ENCODE data around the gene NXN.
"Not testable (repeated sequence)": the region's sequence is repeated elsewhere in the genome, so short reads cannot be mapped to it uniquely, and the experiment has no call there.

Gene NXN

DNA sequence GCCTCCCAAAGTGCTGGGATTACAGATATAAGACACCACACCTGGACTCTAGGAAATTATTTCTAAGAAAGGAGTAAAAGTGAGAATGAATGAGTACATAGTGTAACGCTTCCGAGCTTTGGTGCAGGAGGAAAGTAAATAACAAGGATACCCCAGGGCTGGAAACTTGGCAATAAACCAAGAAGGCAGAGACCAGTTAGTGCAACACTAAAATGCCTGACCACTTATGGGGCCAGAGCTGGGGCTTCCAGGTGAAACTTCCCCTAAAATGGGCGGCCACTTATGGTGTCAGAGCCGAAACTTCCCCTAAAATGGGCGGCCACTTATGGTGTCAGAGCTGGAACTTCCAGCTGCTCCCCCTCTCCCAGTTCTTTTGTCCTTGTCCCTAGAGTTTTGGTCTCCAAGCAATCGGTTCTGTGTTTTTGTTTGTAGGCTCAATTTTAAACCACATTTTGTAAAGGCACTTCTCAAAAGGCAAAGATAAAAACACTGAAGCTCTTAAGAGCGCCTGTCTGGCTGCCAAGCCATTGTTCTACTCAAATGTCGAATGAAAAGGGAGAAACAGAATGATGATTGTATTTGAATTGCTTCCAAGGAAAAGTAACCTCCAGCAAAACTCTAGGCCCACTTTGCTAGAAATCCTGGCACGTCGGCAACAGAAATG is 63.9 kb downstream of the NXN start:
- DNase-seq: no peak

DNA sequence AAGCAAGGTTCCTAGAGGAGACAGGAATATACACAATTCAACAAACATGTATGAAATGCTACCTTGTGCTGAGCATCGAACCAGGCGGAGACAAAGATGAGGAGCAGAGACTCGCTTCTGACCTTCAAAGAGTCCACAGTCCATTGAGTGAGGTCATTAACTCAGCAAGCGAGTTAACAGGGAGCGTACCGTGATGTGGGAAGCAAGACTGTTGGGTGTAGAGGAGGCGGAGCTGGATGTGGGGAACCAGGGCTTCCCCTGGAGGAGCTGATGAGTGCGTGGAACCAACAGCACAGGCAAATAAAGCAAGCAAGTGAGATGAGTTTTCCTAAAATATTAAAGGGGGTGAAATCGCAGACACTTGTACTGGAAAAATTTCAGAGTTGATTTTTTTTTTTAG is 65.0 kb downstream of the NXN start:
- DNase-seq: no peak

DNA sequence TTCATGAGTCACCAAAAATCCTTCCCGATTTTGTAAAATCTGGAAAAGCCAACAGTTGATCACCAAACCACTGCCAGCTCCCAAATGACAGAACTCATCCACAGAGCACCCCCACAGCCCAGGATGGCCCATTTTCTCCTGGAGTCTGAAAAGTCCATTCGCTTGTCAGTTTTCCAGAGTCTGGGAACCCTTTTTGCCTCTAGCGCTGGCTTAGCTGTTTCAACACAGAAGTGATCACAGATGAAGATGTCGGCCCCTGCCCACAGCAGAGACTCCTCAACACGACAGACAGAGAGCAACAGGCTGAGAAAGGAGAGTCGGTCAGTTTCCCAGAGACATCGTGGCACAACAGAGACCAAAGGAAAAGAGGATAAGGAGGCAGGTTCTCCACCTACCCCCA is 66.4 kb downstream of the NXN start:
- no peak for DNase-seq

DNA sequence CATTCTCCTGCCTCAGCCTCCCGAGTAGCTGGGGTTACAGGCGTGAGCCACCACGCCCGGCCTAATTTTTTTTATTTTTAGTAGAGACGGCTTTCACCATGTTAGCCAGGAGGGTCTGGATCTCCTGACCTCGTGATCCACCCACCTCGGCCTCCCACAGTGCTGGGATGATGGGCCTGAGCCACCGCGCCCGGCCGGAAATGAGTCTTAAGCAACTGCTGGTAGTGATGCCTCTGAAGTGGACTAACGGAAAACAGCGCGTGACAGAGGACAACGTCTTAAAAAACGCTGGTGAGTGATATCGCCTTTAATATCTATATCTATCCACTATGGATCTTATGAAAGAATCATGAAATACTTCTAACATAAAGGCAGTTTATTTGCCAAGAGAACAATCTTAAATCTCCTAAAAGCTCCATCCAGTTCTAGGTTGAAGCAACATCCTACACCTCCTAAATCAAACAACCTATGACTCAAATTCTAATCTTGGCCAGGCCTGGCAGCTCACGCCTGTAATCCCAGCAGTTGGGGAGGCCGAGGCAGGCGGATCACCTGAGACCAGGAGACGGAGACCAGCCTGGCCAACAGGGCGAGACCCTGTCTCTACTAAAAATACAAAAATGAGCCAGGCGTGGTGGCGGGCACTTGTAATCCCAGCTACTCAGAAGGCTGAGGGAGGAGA is 69.8 kb downstream of the NXN start:
- DNase-seq: no peak

DNA sequence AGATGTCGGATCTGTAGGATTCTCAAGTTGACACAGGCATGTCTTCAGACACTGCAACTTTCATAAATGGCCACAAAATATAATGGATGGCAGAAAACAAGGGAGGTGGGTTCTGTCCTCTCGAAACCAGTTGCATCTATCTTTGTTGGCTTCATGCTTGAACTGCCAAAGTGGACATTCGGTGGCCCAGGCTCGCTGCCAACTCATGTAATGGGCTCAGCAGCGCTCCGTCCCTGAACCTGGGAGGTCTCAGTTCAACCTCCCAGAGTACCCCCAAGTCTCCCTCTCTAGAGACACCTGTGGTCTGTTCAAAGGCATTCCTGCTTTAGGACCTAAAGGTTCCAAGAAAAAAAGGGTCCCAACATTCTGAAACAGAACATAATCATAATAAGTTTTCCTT is 71.9 kb downstream of the NXN start:
- DNase-seq: no peak

DNA sequence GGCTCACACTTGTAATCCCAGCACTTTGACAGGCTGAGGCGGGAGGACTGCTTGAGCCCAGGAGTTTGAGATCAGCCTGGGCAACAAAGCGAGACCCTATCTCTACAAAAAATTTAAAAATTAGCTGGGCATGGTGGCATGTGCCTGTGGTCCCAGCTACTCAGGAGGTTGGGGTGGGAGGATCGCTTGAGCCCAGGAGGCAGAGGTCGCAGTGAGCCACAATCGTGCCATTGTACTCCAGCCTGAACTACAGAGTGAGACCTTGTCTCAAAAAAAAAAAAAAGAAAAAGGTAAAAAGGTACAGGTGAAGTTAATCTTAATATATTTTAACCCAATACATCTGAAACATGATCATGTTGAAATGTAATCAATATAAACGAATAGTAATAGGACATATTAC is 73.9 kb downstream of the NXN start:
- DNase-seq: not testable (repeated sequence)

DNA sequence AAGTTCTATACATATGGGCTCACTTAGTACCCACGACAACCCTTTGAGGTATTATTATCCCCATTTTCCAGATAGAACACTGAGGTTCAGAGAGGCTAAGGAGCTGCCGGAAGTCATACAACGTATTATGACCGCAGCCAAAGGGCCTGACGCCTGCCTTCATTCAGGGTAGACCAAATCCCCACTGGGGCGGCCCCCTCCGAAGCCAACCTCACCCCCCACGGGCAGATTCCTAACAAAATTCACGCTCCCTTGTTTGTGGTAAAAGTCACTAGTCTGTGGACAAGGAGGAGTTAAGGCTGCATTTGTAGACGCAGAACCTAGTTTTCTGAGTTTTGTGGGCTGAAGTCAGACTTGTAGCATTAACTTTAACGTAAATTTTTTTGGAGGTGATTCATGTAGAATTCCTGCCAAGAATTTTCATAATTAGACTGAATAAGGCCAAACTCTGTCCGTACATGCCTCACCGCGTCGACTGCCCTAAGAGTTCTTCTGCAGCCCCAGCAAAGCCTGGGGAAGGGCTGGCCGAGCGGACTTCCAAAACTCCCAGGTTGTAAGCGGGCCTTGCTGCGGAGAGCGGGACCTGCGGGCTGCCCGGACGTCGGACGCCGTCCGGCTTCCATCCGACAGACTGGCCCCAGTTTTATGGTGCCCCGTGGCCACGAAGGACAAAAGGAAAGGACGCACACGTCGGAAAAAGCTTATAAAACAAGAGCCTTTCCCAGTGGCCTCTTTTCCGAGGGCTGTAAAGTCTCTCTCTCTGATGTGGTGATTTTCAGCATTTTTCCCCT is 75.7 kb downstream of the NXN start:
- no peak for DNase-seq

DNA sequence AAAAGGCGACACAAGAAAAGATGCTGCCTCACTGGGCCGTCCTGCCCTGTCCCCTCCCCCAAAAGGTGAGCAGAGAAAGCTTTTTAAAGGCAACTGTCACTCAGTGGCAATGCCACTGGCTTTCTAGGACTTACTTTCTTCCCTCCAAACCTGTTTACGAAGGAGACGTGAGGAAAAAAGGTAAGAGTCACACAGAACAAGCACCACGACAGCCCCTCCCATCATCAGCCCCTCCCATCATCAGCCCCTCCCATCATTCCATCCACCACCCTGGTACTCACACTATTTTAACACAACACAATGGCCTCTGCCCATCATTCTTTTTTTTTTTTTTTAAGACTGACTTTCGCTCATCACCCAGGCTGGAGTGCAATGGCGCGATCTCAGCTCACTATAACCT is 77.1 kb downstream of the NXN start:
- DNase-seq: no peak

DNA sequence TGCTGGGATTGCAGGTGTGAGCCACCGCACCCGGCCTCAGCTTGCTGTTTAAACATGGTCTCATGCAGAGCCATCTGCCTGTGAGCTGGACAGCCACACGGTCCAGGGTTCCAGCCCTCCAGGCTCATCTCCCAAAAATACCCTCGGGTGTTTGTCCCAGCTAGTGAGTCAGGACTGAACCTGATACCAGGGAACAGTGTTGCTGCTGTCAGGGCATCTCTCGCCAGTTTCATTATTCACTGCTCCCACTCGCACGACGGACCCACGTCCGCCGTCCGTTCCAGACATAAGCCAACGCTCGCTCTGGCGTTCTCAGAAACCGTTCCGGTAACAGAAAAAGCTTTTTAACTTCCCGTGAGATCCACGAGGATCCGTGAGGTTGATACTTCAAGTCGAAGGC is 77.6 kb downstream of the NXN start:
- DNase-seq: no peak

DNA sequence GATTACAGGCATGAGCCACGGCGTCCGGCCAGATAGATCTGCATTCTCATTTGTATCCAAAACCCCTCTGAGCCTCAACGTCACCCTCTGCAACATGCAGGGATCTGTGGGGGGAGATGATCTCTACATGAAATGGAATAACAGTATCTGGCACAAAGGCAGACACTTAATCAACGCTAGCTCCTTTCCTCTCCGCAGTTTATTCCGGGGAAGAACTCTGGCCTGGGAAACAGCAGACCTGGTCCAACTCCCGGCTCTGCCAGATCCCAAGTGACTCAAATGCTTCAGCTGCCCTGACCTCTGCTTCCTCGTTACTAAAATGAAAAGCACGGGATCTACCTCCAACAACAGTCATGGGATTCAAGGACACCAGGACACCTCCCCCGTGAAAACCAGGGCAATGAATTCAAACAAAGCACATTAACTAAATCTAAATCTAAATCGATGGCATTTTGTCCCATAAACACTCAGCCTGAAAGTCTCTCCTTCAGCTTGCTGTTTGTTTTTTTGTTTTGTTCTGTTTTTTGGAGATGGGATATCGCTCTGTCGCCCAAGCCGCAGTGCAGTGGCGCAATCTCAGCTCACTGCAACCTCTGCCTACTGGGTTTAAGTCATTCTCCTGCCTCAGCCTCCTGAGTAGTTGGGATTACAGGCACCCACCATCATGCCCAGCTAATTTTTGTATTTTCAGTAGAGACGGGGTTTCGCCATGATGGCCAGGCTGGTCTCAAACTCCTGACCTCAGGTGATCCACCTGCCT is 78.2 kb downstream of the NXN start:
- no peak for DNase-seq

DNA sequence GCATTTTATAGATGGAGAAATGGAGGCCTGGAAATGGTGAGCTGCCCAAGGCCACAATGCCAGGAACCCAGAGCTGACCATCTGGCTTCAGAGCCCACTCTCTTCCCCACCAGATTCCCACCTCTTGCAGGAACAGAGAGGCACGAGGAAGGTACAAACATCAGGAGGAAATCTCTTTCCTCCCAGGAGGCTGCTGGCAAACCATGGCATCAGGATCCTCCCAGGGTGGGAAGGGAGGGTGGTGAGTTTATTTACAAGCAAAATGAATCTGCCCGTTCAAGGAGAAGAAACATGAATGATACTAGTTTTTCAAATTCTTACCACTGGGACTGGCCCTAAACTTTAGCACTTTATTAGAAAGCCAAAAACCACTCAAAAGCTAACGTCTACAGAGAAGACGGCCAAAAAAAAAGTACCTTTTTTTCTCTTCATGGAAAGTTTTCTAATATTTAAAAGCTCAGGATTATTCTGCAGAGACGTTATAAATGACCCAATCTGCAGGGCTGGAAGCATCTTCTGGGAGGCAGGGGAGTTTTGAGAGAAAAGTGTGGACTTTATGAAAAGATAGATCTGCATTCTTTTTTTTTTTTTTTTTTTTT is 79.1 kb downstream of the NXN start:
- DNase-seq: no peak

DNA sequence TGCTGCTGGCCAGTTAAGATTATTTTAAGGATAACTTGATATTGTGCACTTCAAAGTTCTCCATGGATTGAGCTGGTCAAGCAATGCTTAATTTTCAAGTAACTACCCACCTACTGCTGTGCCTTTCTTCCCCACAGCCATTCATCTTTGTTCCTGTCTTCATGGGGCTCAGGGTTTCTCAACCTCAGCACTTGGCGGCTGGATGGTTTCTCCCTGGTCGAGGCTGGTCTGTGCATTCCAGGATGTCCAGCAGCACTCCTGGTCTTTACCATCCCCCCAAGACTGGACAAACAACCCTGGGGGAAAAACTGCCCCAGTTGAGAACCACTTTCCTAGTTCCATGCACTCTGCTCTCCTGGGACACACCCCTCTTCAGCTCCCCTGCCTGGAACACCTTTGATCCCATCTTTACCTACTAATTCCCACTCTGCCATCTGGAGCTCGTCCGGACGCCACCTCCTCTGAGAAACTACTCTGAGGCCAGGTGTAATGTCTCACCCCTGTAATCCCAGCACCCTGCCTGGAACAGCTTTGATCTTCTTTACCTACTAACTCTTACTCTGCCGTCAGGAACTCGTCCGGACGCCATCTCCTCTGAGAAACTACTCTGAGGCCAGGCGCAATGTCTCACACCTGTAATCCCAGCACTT is 81.5 kb downstream of the NXN start:
- no peak for DNase-seq

DNA sequence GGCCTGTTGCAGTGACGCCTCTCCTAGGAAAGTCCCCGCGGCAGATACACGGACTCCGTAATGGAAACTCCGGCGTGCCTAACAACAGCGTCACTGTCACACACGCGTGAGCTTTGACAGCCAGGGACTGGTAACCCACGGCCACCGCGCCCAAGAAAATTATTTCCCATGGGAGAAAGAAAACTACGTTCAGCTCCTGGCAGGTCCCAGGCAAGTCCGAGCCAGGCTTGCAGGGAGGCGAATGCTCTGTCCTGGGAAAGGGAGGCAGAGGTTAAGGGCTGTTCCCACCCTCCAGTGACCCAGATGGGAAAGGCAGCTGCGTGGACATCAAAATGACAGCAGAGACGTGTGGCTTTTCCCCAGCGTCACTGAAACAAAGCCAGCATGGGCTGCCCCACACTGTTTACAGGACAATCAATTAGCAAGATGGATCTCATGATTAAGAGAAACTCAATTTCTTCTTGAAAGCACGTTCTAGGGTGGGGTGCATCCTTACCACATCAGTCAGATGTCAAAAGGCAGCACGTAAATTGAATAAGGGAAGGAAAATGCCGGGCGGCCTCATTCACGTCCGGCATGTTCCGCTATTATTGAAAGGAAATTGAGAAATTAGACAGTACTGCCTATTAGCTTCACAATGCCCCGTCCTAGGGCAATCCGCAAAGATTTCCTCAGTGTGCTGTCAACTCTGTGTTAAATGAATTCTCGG is 82.5 kb downstream of the NXN start:
- no peak for DNase-seq

DNA sequence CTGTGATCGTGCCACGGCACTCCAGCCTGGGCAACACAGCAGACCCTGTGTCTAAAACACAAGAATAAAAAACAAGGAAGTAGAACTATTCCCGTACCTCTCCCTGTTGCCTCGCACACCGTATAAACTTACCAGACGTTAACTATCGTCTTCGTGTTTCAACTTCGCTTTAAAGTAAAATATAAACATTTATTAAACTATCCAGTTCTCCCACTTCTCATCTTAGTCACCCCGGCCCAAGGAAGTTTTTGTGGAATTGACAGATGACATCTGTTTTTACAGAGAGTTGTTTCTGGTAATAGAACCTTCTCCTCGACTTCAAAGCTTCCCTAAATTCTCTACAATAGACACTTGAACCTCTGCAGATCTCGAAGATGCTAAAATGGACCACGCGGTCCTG is 83.1 kb downstream of the NXN start:
- no peak for DNase-seq

DNA sequence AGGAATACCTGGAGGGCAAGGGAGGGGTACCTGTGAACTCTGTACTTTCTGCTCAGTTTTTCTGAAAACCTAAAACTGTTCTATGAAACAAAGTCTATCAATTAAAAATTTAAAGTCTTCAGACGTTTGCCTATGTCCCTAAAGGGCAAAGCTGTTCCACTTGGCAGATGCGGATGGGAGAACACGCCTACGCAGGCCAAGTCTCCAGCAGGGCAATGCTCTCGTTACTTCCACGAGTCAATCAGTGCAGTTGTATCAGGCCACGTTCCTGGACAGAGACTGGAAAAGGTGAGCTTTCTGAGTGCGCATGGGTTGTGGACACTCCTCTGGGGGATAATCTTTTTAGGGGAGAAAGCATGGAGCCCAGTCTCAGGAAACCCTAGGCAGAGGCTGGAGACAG is 86.6 kb downstream of the NXN start:
- DNase-seq: no peak

DNA sequence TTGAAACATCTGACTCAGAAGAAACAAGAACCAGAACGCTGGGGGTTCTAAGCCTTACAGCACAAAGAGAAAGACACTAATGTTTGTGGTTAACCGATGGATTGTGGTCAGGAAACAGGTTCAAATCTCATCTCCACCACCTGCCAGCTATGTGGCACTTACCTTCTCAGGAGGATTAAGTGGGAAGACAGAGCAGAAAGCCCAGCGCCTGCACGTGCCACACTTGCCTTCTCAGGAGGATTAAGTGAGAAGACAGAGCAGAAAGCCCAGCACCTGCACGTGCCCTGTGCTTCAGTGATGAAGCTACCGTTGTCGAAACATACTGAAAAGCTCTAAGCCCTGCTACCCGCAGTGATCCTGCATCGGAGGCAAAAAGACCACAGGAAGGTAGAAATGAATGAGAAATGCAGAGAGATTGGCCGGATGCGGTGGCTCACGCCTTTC is 90.6 kb downstream of the NXN start:
- DNase-seq: no peak

DNA sequence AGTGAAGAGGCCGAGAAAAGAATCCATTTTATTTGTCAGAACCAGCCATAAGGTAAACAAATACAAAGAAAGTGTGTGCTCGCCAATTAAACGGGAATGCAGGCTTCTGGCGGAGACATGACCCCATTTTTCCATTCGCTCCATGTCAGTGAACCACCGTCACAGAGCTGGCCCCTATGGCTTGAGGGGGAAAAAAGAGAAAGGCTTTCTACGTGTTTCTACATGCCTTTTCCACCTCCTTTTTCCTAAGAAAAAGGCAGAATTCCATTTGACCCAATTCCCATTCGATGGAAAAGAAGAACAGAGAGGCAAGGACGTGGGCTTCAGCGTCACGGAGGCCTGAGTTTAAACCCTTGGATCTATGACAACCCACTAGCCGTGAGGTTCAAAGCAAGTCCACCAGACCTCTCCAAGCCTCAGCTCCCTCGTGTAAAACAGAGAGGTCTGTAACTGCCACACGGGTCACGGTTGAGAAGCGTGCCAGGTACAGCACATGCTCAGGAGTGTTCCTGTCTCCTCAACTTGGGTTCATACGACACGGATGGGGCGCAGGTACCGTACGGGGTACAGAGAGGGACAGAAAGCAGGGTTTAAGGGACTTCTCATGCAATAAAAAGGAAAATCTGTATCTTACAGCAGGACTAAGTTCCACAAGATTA is 91.9 kb downstream of the NXN start:
- DNase-seq: no peak

DNA sequence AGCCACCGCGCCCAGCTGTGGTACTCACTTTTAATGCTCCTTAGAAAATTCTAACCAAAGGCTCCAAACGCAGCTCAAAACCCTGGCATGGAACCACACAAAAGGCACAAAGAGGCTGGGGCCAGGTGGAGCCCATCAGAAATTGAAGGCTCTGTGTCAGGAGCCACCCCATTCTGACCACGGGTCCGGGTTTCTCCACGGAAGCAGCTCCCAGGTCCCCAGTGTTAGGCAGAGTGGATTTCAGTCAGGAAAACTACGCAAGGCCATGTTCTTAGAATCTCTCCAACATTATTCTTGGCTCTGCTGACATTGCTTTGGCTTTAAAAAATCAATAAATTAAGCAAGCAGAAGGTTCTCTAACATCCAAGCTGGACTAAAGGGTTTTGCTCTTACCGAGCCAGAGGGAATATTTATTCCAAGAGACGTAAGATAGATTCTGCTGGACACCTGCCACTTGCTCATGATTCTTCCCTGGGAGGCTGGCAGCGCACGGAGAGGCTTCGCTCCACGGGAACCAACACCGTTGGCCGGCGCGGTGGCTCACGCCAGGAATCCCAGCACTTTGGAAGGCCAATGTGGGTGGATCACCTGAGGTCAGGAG is 93.5 kb downstream of the NXN start:
- DNase-seq: no peak

DNA sequence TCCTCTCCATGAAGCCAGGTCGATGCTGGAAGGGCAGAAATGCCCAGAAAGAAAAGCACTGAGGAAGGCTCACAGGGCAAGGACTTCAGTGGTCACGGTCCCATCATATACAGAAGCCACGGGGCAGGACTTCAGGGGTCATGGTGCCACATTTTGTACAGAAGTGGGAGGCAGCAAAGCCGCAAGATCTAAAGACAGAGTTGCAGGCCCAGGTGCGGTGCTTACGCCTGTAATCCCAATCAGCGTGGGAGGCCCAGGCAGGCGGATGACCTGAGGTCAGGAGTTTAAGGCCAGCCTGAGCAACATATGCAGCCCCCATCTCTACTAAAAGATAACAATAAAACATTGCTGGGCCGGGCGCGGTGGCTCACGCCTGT is 96.0 kb downstream of the NXN start:
- DNase-seq: no peak

DNA sequence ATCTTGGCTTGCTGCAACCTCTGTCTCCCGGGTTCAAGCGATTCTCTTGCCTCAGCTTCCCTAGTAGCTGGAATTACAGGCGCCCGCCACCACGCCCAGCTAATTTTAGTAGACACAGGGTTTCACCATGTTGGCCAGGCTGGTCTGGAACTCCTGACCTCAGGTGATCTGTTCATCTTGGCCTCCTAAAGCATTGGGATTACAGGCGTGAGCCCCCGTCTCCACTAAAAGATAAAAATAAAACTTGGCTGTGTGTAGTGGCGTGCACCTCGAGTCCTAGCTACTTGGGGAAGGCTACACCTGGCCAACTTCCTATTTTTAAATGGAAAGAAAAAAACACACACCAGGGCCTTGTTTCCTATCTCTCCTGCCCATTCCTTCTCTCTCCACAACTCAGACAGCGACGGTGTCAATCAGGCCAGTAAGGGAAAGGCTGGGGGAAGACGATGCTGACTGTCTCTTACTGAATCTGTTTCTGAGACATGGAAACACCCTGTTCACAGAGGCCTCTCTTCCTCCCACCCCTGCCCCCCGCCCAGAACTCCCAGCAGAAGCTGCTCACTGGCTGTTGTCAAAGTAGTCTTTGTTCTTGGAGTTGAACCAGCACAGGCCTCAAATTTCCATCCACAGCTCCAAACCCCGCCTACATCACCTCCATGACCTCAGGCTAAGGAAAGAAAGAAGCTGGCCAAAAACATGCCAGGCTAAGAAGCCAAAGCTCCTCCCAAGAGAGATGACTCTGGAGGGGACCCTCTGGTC is 96.6 kb downstream of the NXN start:
- no peak for DNase-seq
